Ovary (tissue), 9 donors: ENCODE data around the gene NANP. TPM values are rescaled to one million over a fixed set of nuclear protein-coding genes. Genes with fewer than 3 reads are reported as not detected.
"Not testable (repeated sequence)": the region's sequence is repeated elsewhere in the genome, so short reads cannot be mapped to it uniquely, and the experiment has no call there.

Experiments used
- DNase-seq, 5 donors: peaks; one replicate each; pipeline ENCODE4 v3.0.0-alpha.2; 2019 to 2020
- H3K27ac ChIP-seq, 2 donors: fragments of 200-600 bp; one replicate each; pipeline versions ENCODE4 v1.5.1 to v1.8.0; 2019 to 2022
- H3K27me3 ChIP-seq: fragments of 200-600 bp; one replicate; pipeline ENCODE4 v1.8.0; 2022
- H3K36me3 ChIP-seq: fragments of 200-600 bp; sonication (generic); one replicate; pipeline ENCODE4 v1.5.1; 2019
- H3K4me1 ChIP-seq: one replicate; pipeline ENCODE4 v1.8.1; 2013; ENCODE audit warnings: mild to moderate bottlenecking, moderate library complexity; ENCODE audit not compliant: insufficient read depth
- H3K4me3 ChIP-seq: fragments of 200-600 bp; sonication (generic); one replicate; pipeline ENCODE4 v1.5.1; 2017
- H3K9me3 ChIP-seq, 2 donors: fragments of 200-600 bp in 1 of 2; sonication (generic) in 1 of 2; one replicate each; pipeline versions ENCODE4 v1.5.1 to v1.8.1; 2013 to 2019; ENCODE audit warnings: mild to moderate bottlenecking in 1 of 2, moderate library complexity in 1 of 2
- EP300 ChIP-seq: sonication (generic); formaldehyde crosslinking; IDR thresholded peaks from one replicate; pipeline ENCODE4 v1.6.1; 2017; ENCODE audit warnings: antibody characterized with exemption
- POLR2A ChIP-seq: fragments of 450-650 bp; IDR thresholded peaks from one replicate; pipeline ENCODE4 v1.6.1; 2017; ENCODE audit warnings: antibody characterized with exemption, mild to moderate bottlenecking, moderate library complexity
- WGBS, 3 donors: extraction: QIAGEN DNeasy Blood & Tissue Kit in 1 of 3; methylation state at CpG; one replicate each; pipeline versions ENCODE4 v1.1.5 to v1.1.7; 2013 to 2017; 5-methylcytosine and 5-hydroxymethylcytosine counted together
- intact Hi-C, 4 donors: fragments of 100-400 bp; cut with DNase I; formaldehyde crosslinking; loops; one replicate each; pipeline versions ENCODE4 v1.11.0 to v1.15.1; 2022 to 2023
- polyA plus RNA-seq, 2 donors: library from polyadenylated mRNA; stranded (reverse); fragments of 200-250 nt in 1 of 2; fragments of 350-450 nt in 1 of 2; fragmentation: Illumina TruSeq in 1 of 2; extraction: RNeasy Lipid Tissue Mini Kit (QIAGEN cat#74804) in 1 of 2; gene quantifications; one replicate each; pipeline ENCODE4 v1.2.3, GENCODE V29; 2013 to 2014
- total RNA-seq, 7 donors: library from RNA; depleted of rRNA in 2 of 7; stranded (reverse); fragments of >200 nt in 2 of 7; fragmentation: NEBNext Ultra II Directional in 3 of 7; extraction: Animal tissue kit (Norgen Biotek cat#: 25700) in 3 of 7; gene quantifications; one replicate each; pipeline versions ENCODE4 v1.1.0 to v1.2.4, GENCODE V29; 2016 to 2023
- TF ChIP-seq, protein P1 (sequence below), 3 donors: fragments of 450-650 bp in 2 of 3; fragments of 200-600 bp in 1 of 3; IDR thresholded peaks; one replicate each; pipeline versions ENCODE4 v1.5.1 to v1.8.0; 2016 to 2022; ENCODE audit warnings: antibody characterized with exemption in 3 of 3, mild to moderate bottlenecking in 1 of 3
- donor health status: DM: no; HTN: no; CAD: no; lungs with moderate emphysema.
- donor health status: DM: no; HTN: no; CAD: no.
- donor health status: Bipolar disorder and iron deficiency.
- donor health status: DM: yes; HTN: yes; CAD: no.
- donor health status: DM: no; HTN: no; CAD: no.
- donor health status: DM: yes; HTN: yes; CAD: no.

NANP gene
- total and polyA plus RNA-seq, 9 donors, result 1.9 to 8.1 (median 4.9) TPM

DNA sequence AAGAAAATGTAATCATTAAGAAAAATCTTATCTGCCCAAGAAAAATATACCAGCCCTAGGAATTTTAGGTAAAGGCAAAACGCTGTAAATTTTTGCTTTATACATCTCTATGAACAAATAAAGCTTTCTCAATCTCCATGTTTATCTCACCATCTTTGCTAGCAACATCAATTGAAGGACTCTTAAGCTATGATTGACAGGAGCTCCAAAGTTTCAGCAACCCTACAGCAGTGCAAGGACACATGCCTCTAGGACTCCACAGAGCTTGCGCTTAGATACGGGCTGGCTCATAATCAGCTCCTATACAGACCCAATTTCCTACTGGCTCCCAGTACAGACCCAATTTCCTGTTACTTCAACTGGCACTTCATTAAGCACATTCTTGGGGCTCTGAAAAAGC lies 4.3 kb downstream of the NANP start:
- Histone ChIP-seq H3K4me1 (peaks cover 4% of the 10 kb centered on the region), H3K27me3 (no peaks in the 10 kb centered on the region), H3K9me3 (no peaks in the 10 kb centered on the region), H3K36me3 (no peaks in the 10 kb centered on the region), H3K27ac (no peak overlapping the region), H3K4me3 (no peak overlapping the region)
- WGBS, 3 donors, result 92 to 95% (median 94%) methylated on average over 3 of the region's 3 CpGs
- DNase-seq, result no peak
- intact Hi-C loops, result no loop called here
- TF ChIP-seq, protein P1, sequence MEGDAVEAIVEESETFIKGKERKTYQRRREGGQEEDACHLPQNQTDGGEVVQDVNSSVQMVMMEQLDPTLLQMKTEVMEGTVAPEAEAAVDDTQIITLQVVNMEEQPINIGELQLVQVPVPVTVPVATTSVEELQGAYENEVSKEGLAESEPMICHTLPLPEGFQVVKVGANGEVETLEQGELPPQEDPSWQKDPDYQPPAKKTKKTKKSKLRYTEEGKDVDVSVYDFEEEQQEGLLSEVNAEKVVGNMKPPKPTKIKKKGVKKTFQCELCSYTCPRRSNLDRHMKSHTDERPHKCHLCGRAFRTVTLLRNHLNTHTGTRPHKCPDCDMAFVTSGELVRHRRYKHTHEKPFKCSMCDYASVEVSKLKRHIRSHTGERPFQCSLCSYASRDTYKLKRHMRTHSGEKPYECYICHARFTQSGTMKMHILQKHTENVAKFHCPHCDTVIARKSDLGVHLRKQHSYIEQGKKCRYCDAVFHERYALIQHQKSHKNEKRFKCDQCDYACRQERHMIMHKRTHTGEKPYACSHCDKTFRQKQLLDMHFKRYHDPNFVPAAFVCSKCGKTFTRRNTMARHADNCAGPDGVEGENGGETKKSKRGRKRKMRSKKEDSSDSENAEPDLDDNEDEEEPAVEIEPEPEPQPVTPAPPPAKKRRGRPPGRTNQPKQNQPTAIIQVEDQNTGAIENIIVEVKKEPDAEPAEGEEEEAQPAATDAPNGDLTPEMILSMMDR (IDR thresholded peaks at IDR 0.05), result no peak
- TF ChIP-seq EP300 (no peak), POLR2A (no peak)

DNA sequence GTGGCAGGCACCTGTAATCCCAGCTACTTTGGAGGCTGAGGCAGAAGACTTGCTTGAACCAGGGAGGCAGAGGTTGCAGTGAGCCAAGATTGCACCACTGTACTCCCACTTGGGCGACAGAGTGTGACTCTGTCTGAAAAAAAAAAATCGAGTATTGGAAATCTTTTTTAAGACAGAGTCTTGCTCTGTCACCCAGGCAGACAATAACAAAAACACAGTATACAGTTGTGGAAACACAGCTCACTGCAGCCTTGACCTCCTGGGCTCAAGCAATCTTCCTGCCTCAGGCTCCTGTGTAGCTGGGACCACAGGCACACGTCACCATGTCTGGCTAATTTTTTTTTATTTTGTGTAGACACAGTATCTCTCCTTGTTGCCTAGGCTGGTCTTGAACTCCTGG lies 15.0 kb downstream of the NANP start:
- H3K27ac ChIP-seq, result no peak overlapping the region
- DNase-seq, result no peak
- TF ChIP-seq POLR2A, result no peak
- TF ChIP-seq EP300, result no peak
- TF ChIP-seq, protein P1 (IDR thresholded peaks at IDR 0.05), result no peak
- no peaks in the 10 kb centered on the region for H3K27me3 ChIP-seq
- no peaks in the 10 kb centered on the region for H3K36me3 ChIP-seq
- no peaks in the 10 kb centered on the region for H3K9me3 ChIP-seq
- intact Hi-C loops, result no loop called here
- no peaks in the 10 kb centered on the region for H3K4me1 ChIP-seq
- H3K4me3 ChIP-seq, result no peak overlapping the region
- WGBS, 3 donors, result 26 to 61% (median 33%) methylated on average over 3 of the region's 3 CpGs

DNA sequence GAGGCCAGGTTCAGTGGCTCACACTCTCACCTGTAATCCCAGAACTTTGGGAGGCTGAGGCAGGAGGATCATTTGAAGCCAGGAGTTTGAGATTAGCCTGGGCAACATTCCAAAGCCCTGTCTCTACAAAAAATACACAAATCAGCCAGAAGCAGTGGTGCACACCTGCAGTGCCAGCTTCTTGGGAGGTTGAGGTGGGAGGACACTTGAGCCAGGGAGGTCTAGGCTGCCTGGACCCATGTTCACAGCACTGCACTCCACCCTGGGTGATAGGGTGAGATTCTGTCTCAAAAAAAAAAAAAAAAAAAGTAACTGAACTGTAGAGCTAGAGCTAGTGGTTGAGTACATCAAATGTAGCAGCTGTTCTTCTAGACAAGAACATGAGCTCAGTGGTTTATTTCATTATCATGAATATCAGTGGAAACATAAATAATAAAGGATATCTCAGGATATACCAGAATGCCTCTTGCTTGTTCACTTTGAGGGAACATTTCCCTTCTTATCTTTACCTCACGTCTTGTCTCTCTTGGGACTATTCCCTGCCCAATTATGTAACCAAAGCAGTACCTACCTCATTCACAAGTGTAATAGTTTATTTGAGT lies 17.6 kb downstream of the NANP start:
- no peaks in the 10 kb centered on the region for H3K27me3 ChIP-seq
- no peaks in the 10 kb centered on the region for H3K36me3 ChIP-seq
- H3K9me3 ChIP-seq, result no peaks in the 10 kb centered on the region
- TF ChIP-seq EP300 (no peak), POLR2A (no peak)
- no peak overlapping the region for H3K27ac ChIP-seq
- no peak for DNase-seq
- H3K4me1 ChIP-seq, result no peaks in the 10 kb centered on the region
- 69 to 75% (median 69%) methylated on average over 1 of the region's 1 CpG for WGBS, 3 donors
- intact Hi-C loops, result no loop called here
- no peak overlapping the region for H3K4me3 ChIP-seq

DNA sequence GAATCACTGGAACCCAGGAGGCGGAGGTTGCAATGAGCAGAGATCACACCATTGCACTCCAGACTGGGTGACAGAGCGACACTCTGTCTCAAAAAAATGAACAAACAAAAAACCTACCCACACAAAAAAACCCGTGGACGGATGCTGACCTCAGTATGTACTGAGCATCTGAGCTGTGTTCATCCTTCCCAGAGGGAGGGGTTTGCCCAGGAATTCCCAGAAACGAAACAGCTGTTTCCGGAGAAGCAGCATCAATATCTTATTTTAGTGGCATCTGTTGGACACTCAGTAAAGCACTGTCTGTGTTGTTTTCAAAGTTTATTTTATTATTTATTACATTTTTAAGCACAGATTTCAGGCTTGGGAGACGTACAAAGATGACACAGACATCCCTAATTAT lies 18.7 kb downstream of the NANP start:
- H3K4me1 ChIP-seq, result no peaks in the 10 kb centered on the region
- WGBS, 3 donors, result 27 to 38% (median 35%) methylated on average over 7 of the region's 7 CpGs

DNA sequence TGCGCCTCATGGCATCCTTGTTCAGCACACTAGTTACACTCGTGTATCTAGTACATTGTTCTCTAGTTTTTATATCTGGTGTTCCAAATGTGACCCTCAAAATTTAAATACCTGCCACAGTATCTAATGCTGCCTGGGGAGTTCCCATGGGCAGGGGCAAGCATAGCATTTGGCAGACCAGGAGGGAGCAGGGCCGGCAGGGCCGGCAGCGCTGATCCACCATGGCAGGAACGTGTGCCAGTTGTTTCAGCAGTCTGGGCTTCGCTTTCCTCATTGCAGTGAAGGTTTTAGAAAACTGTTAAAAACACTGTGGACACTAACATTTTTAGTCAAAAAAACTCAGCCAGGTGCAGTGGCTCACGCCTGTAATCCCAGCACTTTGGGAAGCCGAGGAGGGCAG lies 19.2 kb downstream of the NANP start:
- H3K27me3 ChIP-seq, result no peaks in the 10 kb centered on the region
- intact Hi-C loops, result no loop called here
- TF ChIP-seq, protein P1 (IDR thresholded peaks at IDR 0.05), result no peak
- TF ChIP-seq POLR2A (no peak), EP300 (no peak)
- no peak overlapping the region for H3K4me3 ChIP-seq
- H3K4me1 ChIP-seq, result no peaks in the 10 kb centered on the region
- no peaks in the 10 kb centered on the region for H3K36me3 ChIP-seq
- no peak for DNase-seq
- no peaks in the 10 kb centered on the region for H3K9me3 ChIP-seq
- H3K27ac ChIP-seq, result no peak overlapping the region
- 80 to 91% (median 82%) methylated on average over 9 of the region's 9 CpGs for WGBS, 3 donors

More for the DNA sequence above, 18.7 kb downstream of the NANP start:
- no peak for DNase-seq
- H3K27me3 ChIP-seq, result no peaks in the 10 kb centered on the region
- H3K27ac ChIP-seq, result no peak overlapping the region
- intact Hi-C loops, result no loop called here
- no peaks in the 10 kb centered on the region for H3K36me3 ChIP-seq
- H3K9me3 ChIP-seq, result no peaks in the 10 kb centered on the region
- H3K4me3 ChIP-seq, result no peak overlapping the region
- TF ChIP-seq EP300 (no peak), POLR2A (no peak)
- TF ChIP-seq, protein P1 (IDR thresholded peaks at IDR 0.05), result no peak

DNA sequence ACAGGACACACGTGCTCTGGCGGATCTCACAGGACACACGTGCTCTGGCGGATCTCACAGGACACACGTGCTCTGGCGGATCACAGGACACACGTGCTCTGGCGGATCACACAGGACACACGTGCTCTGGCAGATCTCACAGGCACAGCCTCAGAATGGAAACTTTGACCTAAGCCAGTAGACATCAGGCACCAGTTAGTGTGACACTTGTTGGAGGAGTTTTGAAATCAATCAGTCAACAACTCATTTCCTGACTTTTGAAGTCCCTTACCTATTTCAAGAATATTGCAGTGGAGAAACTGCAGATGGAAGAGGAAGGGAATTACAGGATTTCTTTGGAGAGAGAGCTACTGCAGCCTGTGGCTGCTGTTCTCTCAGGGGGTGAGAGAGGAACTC lies 20.9 kb downstream of the NANP start:
- 91 to 99% (median 95%) methylated on average over 6 to 9 of the region's 9 CpGs for whole genome bisulfite sequencing, 3 donors
- H3K9me3 ChIP-seq, DNase-seq, H3K36me3 ChIP-seq, H3K27me3 ChIP-seq, H3K4me3 ChIP-seq, H3K27ac ChIP-seq, H3K4me1 ChIP-seq, intact Hi-C loops: not testable (repeated sequence)

DNA sequence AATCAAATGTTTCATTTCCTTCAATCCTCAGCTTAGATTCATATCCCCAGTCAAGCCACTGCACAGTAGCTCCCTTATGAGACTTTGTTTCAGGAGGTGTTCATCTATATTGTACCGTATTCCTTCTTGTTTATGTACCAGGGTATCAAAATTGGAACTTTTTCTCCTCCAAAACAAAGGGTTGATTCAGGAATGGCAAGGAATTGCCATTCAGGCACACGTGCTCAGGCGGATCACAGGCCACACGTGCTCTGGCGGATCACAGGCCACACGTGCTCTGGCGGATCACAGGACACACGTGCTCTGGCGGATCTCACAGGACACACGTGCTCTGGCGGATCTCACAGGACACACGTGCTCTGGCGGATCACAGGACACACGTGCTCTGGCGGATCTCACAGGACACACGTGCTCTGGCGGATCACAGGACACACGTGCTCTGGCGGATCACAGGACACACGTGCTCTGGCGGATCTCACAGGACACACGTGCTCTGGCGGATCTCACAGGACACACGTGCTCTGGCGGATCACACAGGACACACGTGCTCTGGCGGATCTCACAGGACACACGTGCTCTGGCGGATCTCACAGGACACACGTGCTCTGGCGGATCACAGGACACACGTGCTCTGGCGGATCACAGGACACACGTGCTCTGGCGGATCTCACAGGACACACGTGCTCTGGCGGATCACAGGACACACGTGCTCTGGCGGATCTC lies 21.5 kb downstream of the NANP start:
- H3K36me3 ChIP-seq, H3K9me3 ChIP-seq, DNase-seq, H3K4me3 ChIP-seq, intact Hi-C loops, H3K27me3 ChIP-seq, H3K27ac ChIP-seq, H3K4me1 ChIP-seq: not testable (repeated sequence)
- WGBS, 3 donors, result 95 to 97% (median 95%) methylated on average over 13 to 38 of the region's 39 CpGs
